Epithelial cell of prostate (primary cell): Measurements from ENCODE around the gene LRRC28.
A peak's percentile ranks its signal among the peaks of the same experiment; 100 is the strongest.

Source experiments
- DNase-seq: peaks from one replicate; pipeline ENCODE4 v3.0.0-alpha.2; 2011; ENCODE audit warnings: low read depth, low spot score
- H3K27ac ChIP-seq: fragments of 450-650 bp; 2 replicates; pipeline ENCODE4 v1.5.1; 2017; ENCODE audit warnings: mild to moderate bottlenecking

The LRRC28 gene

DNA sequence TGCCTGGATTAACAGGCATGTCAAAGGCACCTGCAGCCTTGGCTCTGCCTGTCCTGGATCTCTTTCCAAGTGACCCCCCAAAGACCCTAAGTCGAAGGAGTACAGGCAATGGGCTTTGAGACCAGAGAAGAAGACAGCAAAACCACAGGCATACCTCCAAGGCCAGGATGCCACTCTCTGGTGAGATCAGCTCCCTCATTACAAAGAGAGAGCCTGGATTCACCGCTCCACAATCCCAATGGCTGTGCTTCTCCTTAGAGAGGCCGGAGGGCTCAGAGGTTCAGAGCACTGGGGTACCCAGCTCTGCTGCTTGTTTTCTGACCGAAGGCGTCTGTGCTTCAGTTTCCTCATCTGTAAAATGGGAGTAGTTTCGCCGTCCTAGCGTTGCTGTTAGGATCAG is 160.0 kb downstream of the LRRC28 start:
- DNase-seq: no peak
- no peak overlapping the region for H3K27ac ChIP-seq

DNA sequence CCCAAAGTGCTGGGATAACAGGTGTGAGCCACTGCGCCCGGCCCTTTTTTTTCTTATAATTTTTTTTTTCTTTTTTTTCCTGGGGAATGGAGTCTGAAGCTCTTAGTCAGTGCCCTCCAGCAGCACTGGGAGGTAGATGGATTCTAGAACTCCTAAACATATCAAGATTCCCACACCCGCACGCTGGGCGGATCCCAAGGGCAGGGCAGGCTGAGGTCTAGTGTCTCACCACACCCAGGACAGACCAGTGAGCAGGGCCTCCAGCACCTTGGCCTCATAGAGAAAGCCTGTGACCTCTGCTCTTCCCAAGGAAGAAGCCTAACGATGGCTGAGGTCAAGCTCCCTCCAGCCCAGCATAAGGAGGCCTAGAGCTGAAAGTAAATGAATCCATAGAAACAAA is 160.8 kb downstream of the LRRC28 start:
- no peak for DNase-seq
- H3K27ac ChIP-seq: no peak overlapping the region

DNA sequence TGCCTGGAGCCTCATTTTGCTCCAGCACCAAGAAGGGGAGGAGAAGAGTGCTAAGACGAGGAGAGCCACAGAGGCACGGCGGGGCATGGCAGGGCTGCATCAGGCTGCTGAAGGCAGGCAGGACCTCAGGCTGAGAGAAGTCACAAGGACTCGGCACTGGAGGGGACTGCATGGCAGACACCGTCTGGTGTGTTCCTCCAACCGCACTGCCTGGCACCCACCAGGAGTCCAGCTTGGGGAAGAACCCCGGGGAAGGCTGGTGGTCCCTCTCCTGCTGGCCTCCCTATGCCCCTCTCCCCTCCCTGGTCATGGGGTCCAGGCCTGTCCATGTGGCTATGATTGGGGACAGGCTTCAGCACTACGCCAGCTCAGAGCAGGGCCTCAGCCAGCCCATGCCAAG is 161.3 kb downstream of the LRRC28 start:
- H3K27ac ChIP-seq: no peak overlapping the region
- DNase-seq: no peak

DNA sequence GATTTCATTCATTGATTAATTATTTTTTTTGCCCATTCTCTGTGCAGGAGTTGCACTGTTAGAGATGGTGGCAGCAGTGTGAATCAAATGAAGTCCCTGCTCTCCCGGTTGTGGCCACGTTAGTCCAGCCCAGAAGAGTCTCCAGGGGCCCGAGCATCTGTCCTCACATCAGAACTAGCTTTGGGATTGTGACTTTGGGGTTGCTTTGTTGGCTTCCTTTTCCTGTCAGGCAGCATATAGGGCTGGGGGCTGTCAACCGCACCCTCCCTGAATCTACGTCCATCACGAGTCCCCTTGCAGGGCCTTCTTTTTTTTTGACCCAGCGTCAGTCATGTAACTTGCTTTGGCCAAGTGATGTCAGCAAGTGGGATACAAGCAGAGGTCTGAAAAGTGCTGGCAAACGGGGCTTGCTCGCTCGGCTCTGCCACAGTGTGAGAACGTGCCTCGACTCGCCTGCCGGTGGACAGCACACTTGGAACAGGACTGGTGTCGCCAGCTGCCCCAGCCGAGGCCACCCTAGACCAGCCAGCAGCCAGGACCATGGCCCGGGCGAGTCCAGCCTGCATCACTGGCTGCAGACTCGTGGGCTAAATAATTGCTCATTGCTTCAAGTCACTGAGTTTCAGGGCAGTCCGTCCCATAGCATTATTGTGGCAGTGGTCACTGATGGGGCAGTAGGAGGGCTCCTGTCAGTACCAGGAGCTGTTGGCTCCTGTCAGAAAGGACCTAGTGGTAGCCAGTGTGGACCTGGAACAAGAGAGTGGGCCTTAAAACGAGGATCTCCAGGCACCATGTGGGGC is 162.9 kb downstream of the LRRC28 start:
- H3K27ac ChIP-seq: no peak overlapping the region
- DNase-seq: no peak

DNA sequence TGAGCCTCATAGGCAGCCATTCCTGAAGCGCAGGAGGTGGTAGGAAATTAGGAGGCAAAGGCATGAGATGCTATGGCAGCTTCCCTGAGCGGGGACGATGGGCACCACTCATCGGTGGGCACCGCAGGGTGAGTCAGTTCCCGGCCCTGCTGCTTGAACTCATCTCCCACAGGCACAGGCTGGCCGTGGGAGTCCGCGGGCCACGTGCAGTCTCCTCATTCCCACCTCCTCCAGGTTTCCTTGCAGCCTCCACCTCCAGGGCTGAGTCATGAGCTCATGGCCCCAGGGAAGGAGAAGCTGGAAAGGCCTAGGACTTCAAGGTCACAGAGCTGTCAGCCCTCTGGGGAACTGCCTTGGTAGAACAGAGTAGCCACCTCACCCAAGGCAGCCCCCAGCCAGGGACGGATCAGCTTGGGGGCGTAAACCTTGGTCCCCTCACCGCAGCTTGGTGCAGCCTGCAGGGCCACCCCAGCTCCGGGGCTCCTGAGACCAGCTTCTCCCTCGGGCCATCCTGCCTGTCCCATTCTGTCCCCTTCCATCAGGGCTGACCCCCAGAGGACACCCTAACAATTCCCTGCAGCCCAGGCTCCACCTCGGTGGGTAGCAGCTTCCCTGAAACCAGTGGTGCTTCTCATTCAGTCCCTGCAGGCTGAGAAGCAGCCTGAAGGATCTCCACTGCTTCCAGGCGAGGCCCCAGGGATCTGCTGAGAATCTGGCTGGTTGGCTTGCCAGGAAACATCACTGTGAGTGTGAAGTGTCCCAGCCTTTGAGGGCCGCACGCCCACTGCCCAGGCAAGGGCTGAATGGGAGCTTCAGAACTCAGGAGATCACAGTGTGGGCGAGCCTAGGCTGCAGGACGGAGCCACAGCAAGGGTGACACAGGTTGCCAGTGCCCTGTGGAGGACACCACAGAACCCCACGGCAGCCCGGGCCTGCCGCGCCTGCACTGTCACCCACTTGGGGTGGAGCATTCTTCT is 163.8 kb downstream of the LRRC28 start:
- no peak overlapping the region for H3K27ac ChIP-seq
- DNase-seq: no peak

DNA sequence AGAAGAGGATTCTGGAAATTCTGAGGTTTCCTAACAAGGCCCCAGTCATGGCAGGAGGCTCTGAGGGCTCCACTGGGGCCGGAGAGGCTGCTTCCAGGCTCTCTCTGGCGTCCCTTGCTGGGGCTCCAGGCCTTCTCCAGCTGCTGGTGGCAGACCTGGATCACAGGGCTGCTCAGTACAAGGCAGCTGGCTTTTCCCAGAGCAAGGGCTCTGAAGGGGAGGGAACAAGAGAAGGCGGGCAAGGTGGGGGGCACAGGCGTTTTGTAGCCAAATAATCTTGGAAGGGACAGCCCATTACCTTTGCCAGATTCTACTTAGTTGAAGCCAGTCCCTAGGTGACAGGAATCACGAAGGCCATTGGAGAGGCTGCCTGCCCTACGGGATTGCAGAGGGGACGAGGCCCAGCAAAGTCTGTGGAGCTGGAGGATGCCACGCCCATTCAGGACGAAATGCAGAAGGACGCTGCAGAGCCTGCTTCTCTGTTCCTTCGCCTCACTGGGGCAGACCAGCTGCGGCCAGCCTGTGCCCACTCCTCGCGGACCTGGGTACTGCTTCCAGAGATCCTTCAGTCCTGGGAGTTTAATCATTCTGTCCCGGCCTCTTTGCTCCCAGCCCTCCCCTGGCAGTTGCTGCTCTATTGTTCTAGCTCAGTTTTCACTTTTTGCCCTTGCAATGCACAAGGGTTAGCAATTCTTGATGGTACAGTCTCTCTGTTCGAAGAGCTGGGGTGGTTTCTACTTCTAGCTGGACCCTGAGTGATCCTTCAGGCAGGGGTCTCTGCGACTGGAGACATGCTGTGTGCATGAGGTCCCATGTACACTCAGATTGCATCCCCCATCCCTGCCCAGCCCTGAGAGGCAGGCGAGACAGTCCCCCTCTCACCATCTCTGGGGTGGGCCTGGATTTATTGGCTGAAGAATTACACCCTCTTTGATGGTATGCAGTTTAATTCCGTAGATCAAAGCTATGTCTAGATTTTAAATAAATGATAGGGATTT is 165.2 kb downstream of the LRRC28 start:
- DNase-seq: no peak
- H3K27ac ChIP-seq: no peak overlapping the region

DNA sequence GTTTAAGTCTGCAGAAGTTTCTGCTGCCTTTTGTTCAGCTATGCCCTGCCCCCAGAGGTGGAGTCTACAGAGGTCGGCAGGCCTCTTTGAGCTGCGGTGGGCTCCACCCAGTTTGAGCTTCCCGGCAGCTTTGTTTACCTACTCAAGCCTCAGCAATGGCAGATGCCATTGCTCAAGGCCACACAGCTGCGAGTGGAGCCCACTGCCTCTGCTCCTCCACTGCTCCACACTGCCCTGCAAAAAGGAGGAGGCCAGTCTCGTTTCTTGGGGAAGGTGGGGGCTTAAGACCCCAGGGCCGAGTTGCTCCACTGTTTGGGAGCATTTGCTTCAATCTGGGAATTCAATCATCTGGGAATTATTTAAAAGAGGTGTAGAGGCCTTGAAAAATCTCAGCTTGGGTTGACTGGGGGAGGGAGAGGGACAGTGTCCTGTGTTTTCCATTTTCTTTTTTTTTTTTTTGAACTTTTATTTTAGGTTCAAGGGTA is 169.9 kb downstream of the LRRC28 start:
- no peak overlapping the region for H3K27ac ChIP-seq
- no peak for DNase-seq

DNA sequence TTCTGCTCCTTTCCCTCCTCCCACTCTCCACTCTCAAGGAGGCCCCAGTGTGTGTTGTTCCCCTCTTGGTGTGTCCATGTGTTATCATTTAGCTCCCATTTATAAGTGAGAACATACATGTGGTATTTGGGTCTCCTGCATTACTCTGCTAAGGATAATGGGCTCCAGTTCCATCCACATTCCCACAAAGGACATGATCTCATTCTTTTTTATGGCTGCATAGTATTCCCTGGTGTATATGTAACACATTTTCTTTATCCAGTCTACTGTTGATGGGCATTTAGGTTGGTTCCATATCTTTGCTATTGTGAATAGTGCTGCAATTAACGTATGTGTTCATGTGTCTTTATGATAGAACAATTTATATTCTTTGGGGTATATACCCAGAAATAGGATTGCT is 170.5 kb downstream of the LRRC28 start:
- no peak overlapping the region for H3K27ac ChIP-seq
- no peak for DNase-seq

DNA sequence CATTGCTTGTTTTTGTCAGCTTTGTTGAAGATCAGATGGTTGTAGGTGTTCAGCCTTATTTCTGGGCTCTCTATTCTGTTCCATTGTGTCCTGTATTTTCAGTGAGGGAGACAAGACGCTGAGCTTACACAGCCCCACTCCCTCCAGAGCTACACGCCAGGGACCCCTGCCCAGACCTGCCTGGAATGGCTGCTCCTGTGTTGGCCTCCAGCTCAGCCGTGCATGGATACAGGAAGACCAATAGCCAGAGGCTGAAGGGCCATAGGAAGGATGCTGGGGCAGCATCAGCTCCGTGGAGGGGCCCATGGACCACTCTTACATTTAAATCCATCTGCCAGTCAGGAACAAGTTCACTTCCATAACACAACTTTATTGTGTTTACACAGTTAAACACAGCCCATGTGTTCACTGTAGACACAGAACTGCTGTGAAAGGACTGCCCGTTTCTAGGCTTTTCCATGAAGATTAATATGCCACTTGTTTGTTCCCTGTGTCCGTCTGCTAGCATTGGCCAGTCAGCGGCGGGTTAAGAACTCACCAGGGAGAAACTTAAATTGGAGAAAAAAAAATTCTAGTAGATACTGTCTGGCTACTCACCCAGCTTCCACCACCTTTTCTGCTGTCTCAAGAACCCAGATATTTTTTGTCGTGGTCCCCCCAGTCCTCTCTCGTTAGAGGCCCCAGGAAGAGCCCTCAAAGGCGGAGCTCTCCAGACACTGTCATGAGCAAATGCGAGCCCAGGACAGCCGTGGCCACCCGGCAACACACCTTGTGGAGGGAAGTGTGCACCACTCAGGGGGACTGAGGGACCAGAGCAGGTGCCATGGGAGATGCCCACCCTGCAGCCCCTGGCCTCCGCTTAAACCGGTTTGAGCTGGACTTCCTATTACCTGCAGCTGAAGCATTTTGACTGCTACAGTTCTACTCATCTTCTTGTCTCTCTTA is 172.2 kb downstream of the LRRC28 start:
- DNase-seq: no peak
- no peak overlapping the region for H3K27ac ChIP-seq

DNA sequence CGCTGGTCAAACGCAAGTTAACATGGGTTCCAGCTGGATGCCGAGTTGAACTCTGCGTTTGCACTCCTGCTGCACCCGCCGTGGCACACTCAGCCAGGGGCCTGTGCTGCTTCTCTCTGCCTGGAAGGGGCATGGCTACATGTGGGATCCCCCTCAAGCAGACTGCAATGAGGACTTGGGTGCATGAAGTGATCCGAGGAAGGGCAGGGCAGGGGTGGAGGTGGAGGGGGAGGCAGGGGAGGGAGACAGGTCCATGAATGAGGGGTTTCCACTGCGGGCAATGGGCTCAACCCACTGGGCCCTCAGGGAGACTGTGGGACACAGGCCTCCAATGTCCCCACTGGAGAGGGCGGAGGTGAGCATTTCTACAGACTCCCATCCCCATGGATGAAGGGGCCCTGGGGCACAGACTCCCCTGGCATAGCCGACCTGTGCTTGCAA is 172.9 kb downstream of the LRRC28 start:
- H3K27ac ChIP-seq: no peak overlapping the region
- no peak for DNase-seq

DNA sequence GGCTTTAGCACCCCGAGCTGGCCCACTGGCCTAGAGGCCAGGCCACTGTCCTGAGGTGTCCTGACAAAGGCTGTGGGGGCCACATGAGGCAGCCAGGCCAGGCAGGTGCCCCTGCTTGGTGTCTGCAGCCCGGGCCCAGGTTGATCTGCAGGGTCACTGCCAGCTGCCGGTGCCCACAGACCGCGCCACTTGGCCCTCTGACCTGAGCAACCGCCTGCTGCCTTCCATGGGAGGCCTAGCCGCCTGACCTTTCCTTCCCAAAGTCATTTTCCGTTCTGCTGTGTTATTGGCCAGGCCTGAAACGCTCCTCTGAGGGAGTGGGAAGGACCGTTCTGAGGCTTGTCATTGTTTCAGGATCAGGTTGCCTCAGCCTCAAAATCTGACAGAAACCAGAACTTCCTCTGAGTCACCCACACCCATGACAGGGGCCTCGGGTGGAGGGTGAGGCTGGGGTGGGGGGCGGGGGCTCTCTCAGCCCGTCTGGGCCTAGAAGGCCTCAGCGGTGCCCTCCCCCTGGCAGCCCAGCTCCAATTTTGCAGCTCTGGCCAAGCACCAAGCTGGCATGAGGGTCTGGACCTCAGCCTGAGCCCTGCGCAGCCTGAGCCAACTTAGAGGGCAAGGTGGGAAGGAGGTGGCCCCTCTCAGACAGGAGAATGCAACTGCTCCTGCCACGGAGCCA is 173.8 kb downstream of the LRRC28 start:
- peak overlapping the region; percentile 71 for H3K27ac ChIP-seq
- peak; percentile 82 for DNase-seq

DNA sequence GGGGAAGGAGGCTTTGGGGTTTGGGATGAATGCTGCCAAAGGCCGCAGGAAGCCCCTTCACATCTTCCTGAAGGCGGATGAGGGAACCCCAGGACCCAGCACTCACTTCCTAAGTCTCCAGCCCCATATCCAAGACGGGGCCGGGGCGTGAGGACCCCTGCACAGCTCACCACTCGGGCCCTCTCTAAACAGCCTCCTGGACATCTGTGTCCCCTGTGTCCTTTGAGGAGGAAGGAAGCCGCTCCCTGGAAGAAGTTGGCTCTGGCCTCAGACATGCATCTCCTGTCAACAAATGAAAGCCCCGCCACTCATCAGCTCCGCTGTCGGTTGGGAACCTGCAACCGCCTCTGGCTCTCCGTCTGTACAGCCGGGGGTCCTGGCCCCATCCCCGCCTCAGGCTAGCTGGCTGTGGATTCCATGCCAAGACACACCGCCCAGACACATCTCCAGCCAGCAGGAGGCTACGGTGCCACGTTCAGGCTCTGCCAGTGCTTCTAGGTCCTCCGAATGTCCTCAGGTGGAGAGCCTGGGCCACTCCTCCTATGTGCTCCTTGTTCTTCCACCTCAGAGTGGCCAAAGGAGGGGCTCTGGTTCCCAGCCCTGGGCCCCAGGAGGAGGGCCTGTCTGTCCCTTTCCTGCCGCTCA is 174.5 kb downstream of the LRRC28 start:
- H3K27ac ChIP-seq: peak overlapping the region; percentile 71
- DNase-seq: no peak

DNA sequence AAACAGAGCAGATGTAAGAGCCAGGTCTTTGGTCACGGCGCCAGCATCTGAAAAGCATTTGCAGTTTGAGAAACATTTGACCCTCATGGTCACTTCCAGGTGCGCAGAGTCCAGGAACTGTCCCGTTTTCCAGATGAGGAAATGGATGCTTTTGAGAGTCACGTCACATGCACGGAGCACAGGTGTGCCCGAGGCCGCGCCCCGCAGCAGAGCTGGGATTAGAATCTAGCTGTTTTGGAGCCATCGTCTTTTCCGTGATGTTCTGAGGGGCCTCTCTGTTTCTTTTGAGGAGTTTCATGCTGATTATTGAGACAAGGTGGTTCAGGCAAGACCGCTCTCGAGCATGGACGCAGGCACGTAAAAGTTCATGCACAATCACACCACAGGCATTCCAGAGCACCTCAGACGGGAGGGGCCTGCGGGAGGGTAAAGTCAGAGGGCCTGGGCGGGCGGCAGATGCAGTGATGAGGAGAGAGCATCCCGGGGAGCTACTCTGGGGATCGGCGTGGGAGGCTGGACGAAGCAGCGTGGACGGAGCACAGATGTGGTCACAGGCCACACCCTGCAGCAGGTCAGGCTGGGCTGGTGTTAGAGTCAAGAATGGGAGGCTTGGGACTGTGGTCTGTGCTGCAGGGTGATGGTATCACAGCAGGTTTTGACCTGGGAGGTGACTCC is 175.3 kb downstream of the LRRC28 start:
- no peak overlapping the region for H3K27ac ChIP-seq
- no peak for DNase-seq

DNA sequence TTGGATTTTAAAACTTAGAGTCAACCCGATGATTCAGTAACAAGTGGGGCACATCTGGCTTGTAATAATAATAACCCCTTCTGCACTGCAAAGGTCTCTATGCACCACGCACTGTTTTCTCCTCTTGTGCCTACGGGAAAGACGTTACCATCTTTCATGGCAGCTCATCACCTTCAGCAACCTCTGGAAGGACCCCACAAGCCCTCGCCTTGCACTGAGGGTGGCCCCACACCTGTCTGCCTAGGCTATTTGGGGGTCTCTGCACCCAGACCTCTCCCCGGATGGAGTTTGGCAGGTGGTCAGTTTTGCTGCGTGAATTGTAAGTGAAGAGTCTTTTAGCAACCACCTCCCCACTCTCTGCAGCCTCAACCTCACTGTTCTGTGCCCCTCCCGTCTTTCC is 175.9 kb downstream of the LRRC28 start:
- DNase-seq: no peak
- no peak overlapping the region for H3K27ac ChIP-seq

DNA sequence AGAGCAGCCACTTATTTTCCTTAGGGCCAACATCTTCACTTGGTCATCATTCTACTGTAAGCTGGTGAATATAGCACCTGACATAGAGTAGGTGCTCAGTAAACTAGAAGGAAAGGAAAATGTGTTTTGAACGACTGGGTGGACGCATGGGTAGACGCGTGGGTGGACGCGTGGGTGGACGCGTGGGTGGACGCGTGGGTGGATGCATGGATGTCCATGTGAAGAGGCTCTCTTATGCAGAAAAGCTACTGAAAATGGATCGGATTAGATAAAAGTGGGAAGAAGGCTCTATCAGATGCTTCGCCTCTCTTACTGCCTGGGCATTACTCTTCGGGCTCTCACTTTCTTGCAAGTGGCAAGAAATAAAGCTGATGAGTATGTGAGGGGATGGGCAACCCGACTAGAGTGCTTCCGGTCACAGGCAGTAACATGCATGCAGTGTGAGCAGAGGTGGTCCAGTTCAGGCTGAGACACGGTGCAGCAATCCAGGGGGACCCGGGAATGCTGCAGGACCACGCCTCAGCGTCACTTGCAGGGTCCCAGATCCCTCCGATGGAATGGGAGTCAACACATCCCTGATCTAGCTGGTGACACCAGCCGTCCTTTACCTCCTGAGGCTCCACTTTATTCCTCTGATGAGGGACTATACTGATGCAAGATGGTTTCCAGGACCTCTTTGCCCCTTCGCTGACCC is 176.5 kb downstream of the LRRC28 start:
- DNase-seq: no peak
- H3K27ac ChIP-seq: no peak overlapping the region

DNA sequence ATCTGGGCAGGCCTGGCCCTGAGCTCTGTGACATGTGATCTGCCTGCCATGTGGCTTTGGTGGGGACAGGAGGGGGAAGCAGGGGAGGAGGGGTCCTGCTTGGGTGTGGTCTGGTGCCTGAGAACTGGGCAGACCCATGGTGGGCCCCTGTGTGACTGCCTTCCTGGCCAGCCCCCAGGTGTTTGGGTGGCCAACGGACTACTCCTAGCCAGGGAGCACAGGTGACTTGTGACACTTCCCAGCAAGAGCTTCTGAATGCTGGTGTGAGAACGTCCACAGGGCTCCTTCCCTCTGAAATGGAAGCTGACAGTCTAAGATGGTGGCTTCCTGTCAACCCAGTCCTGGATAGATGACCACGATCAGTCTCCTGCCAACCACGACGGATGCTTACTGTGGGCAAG is 178.4 kb downstream of the LRRC28 start:
- no peak for DNase-seq

More for the DNA sequence above, 178.4 kb downstream of the LRRC28 start:
- no peak overlapping the region for H3K27ac ChIP-seq
